HEK293T (cell line): Measurements from ENCODE around the gene KCNG2.

Source experiments
- ARNT ChIP-seq: fragments of 450-650 bp; IDR thresholded peaks from 2 replicates; pipeline ENCODE4 v1.6.1; 2017; ENCODE audit warnings: mild to moderate bottlenecking
- CTBP1 ChIP-seq: fragments of 450-650 bp; IDR thresholded peaks from 2 replicates; pipeline ENCODE4 v1.6.1; 2016; ENCODE audit warnings: borderline replicate concordance
- ELF4 ChIP-seq: fragments of 450-650 bp; IDR thresholded peaks from 2 replicates; pipeline ENCODE4 v1.6.1; 2017; ENCODE audit warnings: antibody characterized with exemption
- FOXA1 ChIP-seq: fragments of 450-650 bp; IDR thresholded peaks from 2 replicates; pipeline ENCODE4 v1.6.1; 2016; ENCODE audit warnings: mild to moderate bottlenecking
- FOXK2 ChIP-seq: fragments of 450-650 bp; IDR thresholded peaks from 2 replicates; pipeline ENCODE4 v1.6.1; 2016; ENCODE audit warnings: mild to moderate bottlenecking
- HDGF ChIP-seq: fragments of 450-650 bp; IDR thresholded peaks from 2 replicates; pipeline ENCODE4 v1.6.1; 2017; ENCODE audit warnings: antibody characterized with exemption, borderline replicate concordance
- NFRKB ChIP-seq: fragments of 450-650 bp; IDR thresholded peaks from 2 replicates; pipeline ENCODE4 v1.6.1; 2016; ENCODE audit warnings: mild to moderate bottlenecking, moderate library complexity
- SP1 ChIP-seq: fragments of 450-650 bp; IDR thresholded peaks from 2 replicates; pipeline ENCODE4 v1.6.1; 2017
- ZNF384 ChIP-seq: fragments of 450-650 bp; IDR thresholded peaks from 2 replicates; pipeline ENCODE4 v1.6.1; 2016
- TF ChIP-seq, protein P1 (sequence below): fragments of 450-650 bp; IDR thresholded peaks from 2 replicates; pipeline ENCODE4 v1.6.1; 2016

DNA sequence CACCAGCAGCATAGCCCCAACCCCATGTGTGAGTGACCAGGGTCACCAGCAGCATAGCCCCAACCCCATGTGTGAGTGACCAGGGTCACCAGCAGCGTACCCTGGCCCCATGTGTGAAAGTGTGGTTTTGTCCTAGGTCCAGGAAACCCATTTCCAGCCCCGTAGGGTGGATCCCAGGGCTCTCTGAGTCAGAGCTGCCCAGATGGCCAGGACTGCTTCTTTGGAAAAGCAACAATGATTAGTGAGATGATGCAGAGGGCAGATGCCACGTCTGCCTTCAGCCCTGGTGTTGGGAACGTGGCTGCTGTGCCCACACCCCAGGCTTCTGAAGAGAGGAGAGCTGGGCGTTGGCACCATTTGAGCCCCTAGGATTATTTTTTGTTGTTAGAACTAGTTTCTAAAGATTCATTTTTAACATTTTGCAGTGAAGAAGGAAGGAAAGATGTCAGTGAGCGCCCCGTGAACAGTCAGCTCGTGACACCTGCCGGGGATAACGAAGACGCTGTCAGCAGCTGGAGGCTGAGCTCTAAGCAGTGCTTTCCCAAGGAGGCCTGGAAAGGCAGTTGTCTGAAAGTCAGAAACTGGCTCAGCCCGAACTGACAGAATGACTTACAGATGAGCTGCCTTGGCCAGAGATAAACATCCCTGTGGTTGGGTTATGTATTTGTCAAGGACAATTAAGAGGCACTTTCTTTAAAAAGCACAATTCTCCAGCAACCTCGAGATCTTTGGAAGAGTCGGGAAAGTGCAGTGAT is 32.1 kb upstream of the KCNG2 start:
- TF ChIP-seq ZNF384 (no peak), FOXA1 (no peak), ARNT (no peak), NFRKB (no peak), CTBP1 (no peak), SP1 (no peak), FOXK2 (no peak), HDGF (no peak), ELF4 (no peak)
- TF ChIP-seq, protein P1, sequence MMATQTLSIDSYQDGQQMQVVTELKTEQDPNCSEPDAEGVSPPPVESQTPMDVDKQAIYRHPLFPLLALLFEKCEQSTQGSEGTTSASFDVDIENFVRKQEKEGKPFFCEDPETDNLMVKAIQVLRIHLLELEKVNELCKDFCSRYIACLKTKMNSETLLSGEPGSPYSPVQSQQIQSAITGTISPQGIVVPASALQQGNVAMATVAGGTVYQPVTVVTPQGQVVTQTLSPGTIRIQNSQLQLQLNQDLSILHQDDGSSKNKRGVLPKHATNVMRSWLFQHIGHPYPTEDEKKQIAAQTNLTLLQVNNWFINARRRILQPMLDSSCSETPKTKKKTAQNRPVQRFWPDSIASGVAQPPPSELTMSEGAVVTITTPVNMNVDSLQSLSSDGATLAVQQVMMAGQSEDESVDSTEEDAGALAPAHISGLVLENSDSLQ, result no peak
